ENCODE data around the gene KRT86.
"Not testable (repeated sequence)": the region's sequence is repeated elsewhere in the genome, so short reads cannot be mapped to it uniquely, and the experiment has no call there.

KRT86 gene

GRCh38 chr12:52280796-52281560 lies 6.5 kb downstream of the KRT86 start:
- DNase-seq (ENCODE audit: insufficient read length) (no peak), FAIRE-seq (no peak)
- TF ChIP-seq POLR2AphosphoS5 (IDR thresholded peaks at IDR 0.05; ENCODE audit: low read depth, low read length): no peak
- TF ChIP-seq POLR2A (IDR thresholded peaks at IDR 0.05; ENCODE audit: low read depth, low read length): no peak
- no peak for TF ChIP-seq TAF1 (IDR thresholded peaks at IDR 0.05; ENCODE audit: borderline replicate concordance, low read depth, low read length)

GRCh38 chr12:52284562-52285171 lies 10.2 kb downstream of the KRT86 start:
- no peak for FAIRE-seq
- DNase-seq (ENCODE audit: insufficient read length): no peak
- TF ChIP-seq TAF1 (IDR thresholded peaks at IDR 0.05; ENCODE audit: borderline replicate concordance, low read depth, low read length) (no peak), POLR2AphosphoS5 (IDR thresholded peaks at IDR 0.05; ENCODE audit: low read depth, low read length) (no peak), POLR2A (IDR thresholded peaks at IDR 0.05; ENCODE audit: low read depth, low read length) (no peak)

GRCh38 chr12:52285172-52285745 lies 10.8 kb downstream of the KRT86 start:
- DNase-seq (ENCODE audit: insufficient read length) (no peak), FAIRE-seq (no peak)
- TF ChIP-seq POLR2AphosphoS5 (IDR thresholded peaks at IDR 0.05; ENCODE audit: low read depth, low read length) (no peak), POLR2A (IDR thresholded peaks at IDR 0.05; ENCODE audit: low read depth, low read length) (no peak), TAF1 (IDR thresholded peaks at IDR 0.05; ENCODE audit: borderline replicate concordance, low read depth, low read length) (no peak)

GRCh38 chr12:52285851-52286530 lies 11.5 kb downstream of the KRT86 start:
- no peak for DNase-seq (ENCODE audit: insufficient read length)
- FAIRE-seq: no peak
- TF ChIP-seq TAF1 (IDR thresholded peaks at IDR 0.05; ENCODE audit: borderline replicate concordance, low read depth, low read length) (no peak), POLR2AphosphoS5 (IDR thresholded peaks at IDR 0.05; ENCODE audit: low read depth, low read length) (no peak), POLR2A (IDR thresholded peaks at IDR 0.05; ENCODE audit: low read depth, low read length) (no peak)

GRCh38 chr12:52286857-52287785 lies 12.7 kb downstream of the KRT86 start:
- not testable (repeated sequence) for FAIRE-seq; DNase-seq (ENCODE audit: insufficient read length)

GRCh38 chr12:52287816-52288805 lies 13.7 kb downstream of the KRT86 start:
- FAIRE-seq: peak; percentile 78
- not testable (repeated sequence) for DNase-seq (ENCODE audit: insufficient read length)

- not testable (repeated sequence) for DNase-seq (ENCODE audit: insufficient read length)
- peak; percentile 69 for FAIRE-seq
Measured at GRCh38 chr12:52290483-52291134, 16.2 kb downstream of the KRT86 start.

GRCh38 chr12:52291267-52291935 lies 17.0 kb downstream of the KRT86 start, which contains the start of gene KRT81:
KRT81 (minus strand) TSS chr12:52291534; CDS start chr12:52291465, 69 bp downstream.
- TF ChIP-seq POLR2AphosphoS5 (IDR thresholded peaks at IDR 0.05; ENCODE audit: low read depth, low read length): no peak
- no peak for TF ChIP-seq POLR2A (IDR thresholded peaks at IDR 0.05; ENCODE audit: low read depth, low read length)
- TF ChIP-seq TAF1 (IDR thresholded peaks at IDR 0.05; ENCODE audit: borderline replicate concordance, low read depth, low read length): no peak
- no peak for FAIRE-seq
- no peak for DNase-seq (ENCODE audit: insufficient read length)

GRCh38 chr12:52293926-52294325 lies 19.5 kb downstream of the KRT86 start:
- FAIRE-seq (no peak), DNase-seq (ENCODE audit: insufficient read length) (no peak)
- TF ChIP-seq POLR2A (IDR thresholded peaks at IDR 0.05; ENCODE audit: low read depth, low read length): no peak
- TF ChIP-seq POLR2AphosphoS5 (IDR thresholded peaks at IDR 0.05; ENCODE audit: low read depth, low read length): no peak
- no peak for TF ChIP-seq TAF1 (IDR thresholded peaks at IDR 0.05; ENCODE audit: borderline replicate concordance, low read depth, low read length)

Measured in GM12892 (cell line).